ENCODE results near the gene MND1. TPM values are rescaled to one million over a fixed set of nuclear protein-coding genes. Genes with fewer than 3 reads are reported as not detected.

MND1 gene
- total and polyA plus RNA-seq, 2 donors (not counting 3 experiments of a cell fraction or from before 2014, with no cell fraction given), result 0.66 to 7.7 TPM

GRCh38 chr4:153365003-153365402, 20.5 kb downstream of the MND1 start:
- no peak for FAIRE-seq
- intact Hi-C loops (cut with micrococcal nuclease), result no loop called here
- POLR2A ChIA-PET, result no interaction called here

GRCh38 chr4:153366486-153366885, 22.0 kb downstream of the MND1 start:
- intact Hi-C loops (cut with micrococcal nuclease) (no loop called here), dilution Hi-C loops (cut with MboI; ENCODE audit: extremely low pct_ligation_motif_present, low sequenced_read_pairs) (no loop called here)
- H3K4me2 ChIP-seq (ENCODE audit: insufficient read depth, low read length), result no peak overlapping the region
- no peaks in the 10 kb centered on the region for H4K20me1 ChIP-seq (replicated peaks; ENCODE audit: control insufficient read depth, extremely low read depth, insufficient read depth, low read length)
- H3K4me1 ChIP-seq (ENCODE audit: control insufficient read depth, extremely low read depth, insufficient read depth, low read length), result no peaks in the 10 kb centered on the region
- DNase-seq (ENCODE audit: low read depth, low spot score) (no peak), FAIRE-seq (no peak)
- no peaks in the 10 kb centered on the region for H3K36me3 ChIP-seq (ENCODE audit: control insufficient read depth in 2 of 2, extremely low read depth in 1 of 2, insufficient read depth in 2 of 2, low read length in 2 of 2)
- ChIA-PET POLR2A (no interaction called here), CTCF (no interaction called here)
- no peak overlapping the region for H2AFZ ChIP-seq (ENCODE audit: low read depth, low read length)
- TF ChIP-seq MYC (IDR thresholded peaks at IDR 0.05; ENCODE audit: low read depth, low read length) (no peak), POLR2AphosphoS5 (IDR thresholded peaks at IDR 0.05; ENCODE audit: insufficient read depth, low read depth, low read length) (no peak), CTCF (IDR thresholded peaks at IDR 0.05; ENCODE audit: extremely low read depth in 1 of 2, insufficient read depth in 1 of 2, low read depth in 1 of 2, low read length in 2 of 2) (no peak), JUN (IDR thresholded peaks at IDR 0.05; ENCODE audit: borderline replicate concordance, insufficient read depth, insufficient read length, low read depth) (no peak), GATA2 (IDR thresholded peaks at IDR 0.05; ENCODE audit: insufficient read depth, insufficient read length, low read depth, low read length) (no peak), POLR2A (IDR thresholded peaks at IDR 0.05; ENCODE audit: low read depth, low read length) (no peak), FOS (IDR thresholded peaks at IDR 0.05; ENCODE audit: borderline replicate concordance, insufficient read depth, low read length) (no peak), MAX (IDR thresholded peaks at IDR 0.05; ENCODE audit: insufficient read depth, insufficient read length) (no peak), EZH2 (IDR thresholded peaks at IDR 0.05; ENCODE audit: borderline replicate concordance, low read depth, low read length, severe bottlenecking) (no peak)
- H3K27me3 ChIP-seq (ENCODE audit: control insufficient read depth in 2 of 2, insufficient read depth in 2 of 2, low read length in 2 of 2), result no peaks in the 10 kb centered on the region
- BruUV-seq (replicated peaks), result no TSS peak
- H3K9ac ChIP-seq (replicated peaks; ENCODE audit: extremely low read depth, insufficient read depth, low read length), result no peak overlapping the region
- H3K4me3 ChIP-seq (replicated peaks in 1 of 3; ENCODE audit: insufficient read depth in 1 of 3, low read depth in 1 of 3, low read length in 3 of 3), result no peak overlapping the region
- H3K9me3 ChIP-seq (replicated peaks; ENCODE audit: control insufficient read depth, insufficient read depth, low read length), result no peaks in the 10 kb centered on the region
- H3K9me1 ChIP-seq (replicated peaks; ENCODE audit: control insufficient read depth, extremely low read depth, insufficient read depth, low read length), result no peaks in the 10 kb centered on the region
- H3K27ac ChIP-seq (ENCODE audit: insufficient read depth, low read depth, low read length), result no peak overlapping the region
- H3K79me2 ChIP-seq (ENCODE audit: control insufficient read depth, insufficient read depth, low read length), result no peaks in the 10 kb centered on the region

More at GRCh38 chr4:153365003-153365402, 20.5 kb downstream of the MND1 start:
- TF ChIP-seq MYC (IDR thresholded peaks at IDR 0.05; ENCODE audit: low read depth, low read length) (no peak), FOS (IDR thresholded peaks at IDR 0.05; ENCODE audit: borderline replicate concordance, insufficient read depth, low read length) (no peak), POLR2AphosphoS5 (IDR thresholded peaks at IDR 0.05; ENCODE audit: insufficient read depth, low read depth, low read length) (no peak)
- H3K27me3 ChIP-seq (ENCODE audit: control insufficient read depth in 2 of 2, insufficient read depth in 2 of 2, low read length in 2 of 2), result no peaks in the 10 kb centered on the region
- no peaks in the 10 kb centered on the region for H4K20me1 ChIP-seq (replicated peaks; ENCODE audit: control insufficient read depth, extremely low read depth, insufficient read depth, low read length)
- no peak for DNase-seq (ENCODE audit: low read depth, low spot score)
- H3K79me2 ChIP-seq (ENCODE audit: control insufficient read depth, insufficient read depth, low read length), result no peaks in the 10 kb centered on the region
- no peaks in the 10 kb centered on the region for H3K9me1 ChIP-seq (replicated peaks; ENCODE audit: control insufficient read depth, extremely low read depth, insufficient read depth, low read length)
- no peak overlapping the region for H3K4me3 ChIP-seq (replicated peaks in 1 of 3; ENCODE audit: insufficient read depth in 1 of 3, low read depth in 1 of 3, low read length in 3 of 3)
- no peak overlapping the region for H3K9ac ChIP-seq (replicated peaks; ENCODE audit: extremely low read depth, insufficient read depth, low read length)
- H3K9me3 ChIP-seq (replicated peaks; ENCODE audit: control insufficient read depth, insufficient read depth, low read length), result no peaks in the 10 kb centered on the region
- no peak overlapping the region for H3K4me2 ChIP-seq (ENCODE audit: insufficient read depth, low read length)
- H3K36me3 ChIP-seq (ENCODE audit: control insufficient read depth in 2 of 2, extremely low read depth in 1 of 2, insufficient read depth in 2 of 2, low read length in 2 of 2), result no peaks in the 10 kb centered on the region
- CTCF ChIA-PET, result interaction anchor here (0.7 to 1.7 kb wide), 2 partner anchors 11 to 209 kb away, joined by 3 to 4 read pairs; no protein-coding TSS in a partner anchor
- no peak overlapping the region for H2AFZ ChIP-seq (ENCODE audit: low read depth, low read length)
- no TSS peak for BruUV-seq (replicated peaks)
- dilution Hi-C loops (cut with MboI; ENCODE audit: extremely low pct_ligation_motif_present, low sequenced_read_pairs), result no loop called here
- no peaks in the 10 kb centered on the region for H3K4me1 ChIP-seq (ENCODE audit: control insufficient read depth, extremely low read depth, insufficient read depth, low read length)
- H3K27ac ChIP-seq (ENCODE audit: insufficient read depth, low read depth, low read length), result no peak overlapping the region

Data from endothelial cell of umbilical vein (primary cell).